ES-I3 (cell line): ENCODE results near the gene CCDC71L.

Experiments used
- H3K36me3 ChIP-seq: 2 replicates; pipeline ENCODE4 v1.6.1; 2013; ENCODE audit warnings: mild to moderate bottlenecking, low read length, control low read depth, moderate library complexity; ENCODE audit not compliant: insufficient read depth
- H3K4me1 ChIP-seq: 2 replicates; pipeline ENCODE4 v1.6.1; 2013; ENCODE audit warnings: mild to moderate bottlenecking, control low read depth, low read length; ENCODE audit not compliant: insufficient read depth
- H3K9ac ChIP-seq: 2 replicates; pipeline ENCODE4 v1.6.1; 2013; ENCODE audit warnings: low read depth, mild to moderate bottlenecking, low read length, moderate library complexity
- H3K9me3 ChIP-seq: 2 replicates; pipeline ENCODE4 v1.6.1; 2013; ENCODE audit warnings: mild to moderate bottlenecking, low read length, moderate library complexity; ENCODE audit not compliant: control insufficient read depth, insufficient read depth

The CCDC71L gene

GRCh38 chr7:106646256-106646655 lies 14.7 kb downstream of the CCDC71L start:
- Histone ChIP-seq H3K36me3 (no peaks in the 10 kb centered on the region), H3K4me1 (no peaks in the 10 kb centered on the region), H3K9me3 (peaks cover 4% of the 10 kb centered on the region; the same call in 1 of the 2 replicates), H3K9ac (no peak overlapping the region)

DNA sequence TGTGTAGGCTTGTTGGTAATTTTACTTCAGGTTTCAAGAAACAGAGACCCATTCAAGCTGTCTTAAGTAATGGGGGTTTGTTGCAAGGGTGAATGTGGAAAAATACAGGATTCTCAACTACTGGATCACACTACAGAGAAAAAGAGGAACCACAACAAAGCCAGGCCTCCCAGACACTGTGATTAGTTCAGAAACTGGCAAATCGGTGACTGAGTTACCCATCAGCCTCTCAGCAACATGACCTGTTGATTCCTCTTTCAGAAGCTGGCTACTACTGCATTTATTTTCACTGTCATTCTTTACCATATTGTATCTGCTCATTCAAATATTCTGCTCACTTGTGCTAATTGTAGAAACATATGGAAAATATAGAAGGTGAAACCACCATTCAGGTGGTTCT lies 16.0 kb downstream of the CCDC71L start:
- no peaks in the 10 kb centered on the region for H3K36me3 ChIP-seq
- H3K9me3 ChIP-seq, result peaks cover 4% of the 10 kb centered on the region; the same call in 1 of the 2 replicates

DNA sequence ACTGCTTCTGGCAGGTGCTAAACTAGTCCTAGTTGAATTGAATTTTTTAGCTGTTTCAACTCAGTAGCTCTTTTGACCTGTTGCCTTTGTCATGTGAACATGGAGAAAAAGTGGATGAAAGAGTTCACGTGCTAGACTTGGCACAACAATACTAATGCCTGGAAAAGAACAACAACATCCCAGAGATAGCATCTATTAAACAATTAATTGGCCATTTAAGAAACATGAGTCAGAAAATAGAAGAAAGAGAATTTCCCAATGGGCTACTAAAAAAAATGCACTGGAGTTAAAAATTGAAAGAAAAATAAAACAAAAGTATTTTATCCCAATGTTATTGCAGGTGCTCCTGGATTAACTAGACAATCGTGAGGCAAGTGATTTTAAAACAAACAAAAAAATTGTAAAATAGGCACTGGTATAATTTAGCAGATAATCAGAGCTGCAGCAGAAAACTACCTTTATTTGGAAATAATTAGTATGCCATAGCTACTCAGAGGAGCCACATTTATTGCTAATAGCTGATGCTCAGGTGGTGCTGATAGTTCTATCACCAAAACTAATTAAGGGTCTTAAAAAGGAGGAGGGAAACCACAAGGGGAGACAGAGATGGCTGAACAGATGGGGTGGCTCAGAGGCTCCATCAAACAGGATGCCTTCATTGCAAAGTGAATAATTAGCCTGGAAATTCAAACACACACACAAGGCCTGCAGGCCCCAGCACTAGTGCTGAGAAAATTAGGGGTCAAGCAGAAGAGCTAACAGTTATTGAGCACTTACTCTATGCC lies 17.6 kb downstream of the CCDC71L start:
- no peaks in the 10 kb centered on the region for H3K36me3 ChIP-seq
- no peak overlapping the region for H3K9ac ChIP-seq
- peaks cover 4% of the 10 kb centered on the region; the same call in 1 of the 2 replicates for H3K9me3 ChIP-seq
- H3K4me1 ChIP-seq, result no peaks in the 10 kb centered on the region

More for the DNA sequence above, 16.0 kb downstream of the CCDC71L start:
- H3K9ac ChIP-seq, result no peak overlapping the region
- no peaks in the 10 kb centered on the region for H3K4me1 ChIP-seq

- Histone ChIP-seq H3K9ac (no peak overlapping the region), H3K4me1 (no peaks in the 10 kb centered on the region), H3K36me3 (no peaks in the 10 kb centered on the region), H3K9me3 (no peaks in the 10 kb centered on the region)
These were observed 19.5 kb downstream of the CCDC71L start for GRCh38 chr7:106641416-106641815.

DNA sequence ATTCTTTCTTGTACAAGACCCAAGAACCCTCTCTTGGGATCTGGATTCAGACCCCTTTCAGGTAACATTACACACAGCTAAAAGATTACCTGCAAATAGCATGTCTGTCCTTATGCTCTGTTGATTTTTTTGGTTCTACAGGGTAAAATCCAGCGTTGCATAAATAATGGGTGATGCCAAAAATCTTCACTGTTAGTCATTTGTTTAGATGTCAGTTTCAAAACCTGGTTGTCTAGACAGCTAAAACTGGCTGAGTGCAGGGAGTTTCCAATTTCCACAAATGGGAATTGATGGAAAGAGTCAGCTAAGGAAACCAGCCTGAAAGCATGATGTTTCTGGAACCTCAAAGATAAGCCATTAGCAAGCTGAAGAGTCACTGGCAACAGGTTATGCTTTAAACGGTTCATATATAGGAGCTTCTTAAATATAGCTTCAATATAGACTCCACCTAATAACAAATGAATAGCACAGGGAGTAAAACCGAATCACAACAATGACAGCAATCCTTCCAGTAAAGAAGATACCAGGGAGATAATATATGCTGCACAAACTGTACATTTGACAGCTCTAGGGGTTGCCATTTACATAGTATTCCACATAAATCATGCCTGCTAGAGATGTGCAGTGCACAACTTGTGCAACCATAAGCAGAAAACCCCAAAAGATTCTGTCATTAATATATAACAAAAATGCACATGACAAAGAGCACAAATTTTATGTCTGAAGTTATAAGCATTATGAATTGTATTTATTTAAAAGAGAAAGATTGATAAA lies 20.4 kb downstream of the CCDC71L start:
- H3K9me3 ChIP-seq, result no peaks in the 10 kb centered on the region
- no peak overlapping the region for H3K9ac ChIP-seq

GRCh38 chr7:106639476-106640334 lies 21.3 kb downstream of the CCDC71L start:
- H3K4me1 ChIP-seq, result no peaks in the 10 kb centered on the region
- H3K9ac ChIP-seq, result no peak overlapping the region
- H3K36me3 ChIP-seq, result no peaks in the 10 kb centered on the region
- H3K9me3 ChIP-seq, result no peaks in the 10 kb centered on the region

More for the DNA sequence above, 20.4 kb downstream of the CCDC71L start:
- Histone ChIP-seq H3K4me1 (no peaks in the 10 kb centered on the region), H3K36me3 (no peaks in the 10 kb centered on the region)

DNA sequence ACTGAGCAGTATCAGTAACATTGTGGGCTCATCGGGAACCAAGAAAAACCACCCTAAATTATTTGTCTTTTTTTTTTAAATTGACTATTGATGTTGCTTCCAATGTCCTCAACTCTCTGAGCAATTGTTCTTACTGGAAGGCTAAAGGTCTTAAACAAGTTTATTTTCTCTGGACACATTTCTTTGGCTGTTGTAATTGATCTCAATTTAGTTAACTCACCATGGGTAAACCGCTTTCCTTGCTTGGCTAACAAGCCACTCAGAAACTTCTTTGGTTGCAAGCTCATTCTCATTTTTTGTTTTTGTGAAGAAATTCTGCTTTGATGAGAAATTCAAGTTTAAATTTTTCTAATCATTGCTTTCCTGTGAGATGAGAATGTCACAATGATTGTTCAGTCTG lies 25.5 kb downstream of the CCDC71L start:
- Histone ChIP-seq H3K9ac (no peak overlapping the region), H3K4me1 (no peaks in the 10 kb centered on the region), H3K36me3 (no peaks in the 10 kb centered on the region), H3K9me3 (no peaks in the 10 kb centered on the region)

- H3K9me3 ChIP-seq, result no peaks in the 10 kb centered on the region
- no peaks in the 10 kb centered on the region for H3K4me1 ChIP-seq
- H3K36me3 ChIP-seq, result no peaks in the 10 kb centered on the region
- no peak overlapping the region for H3K9ac ChIP-seq
These were observed 26.0 kb downstream of the CCDC71L start for GRCh38 chr7:106634958-106635357.

DNA sequence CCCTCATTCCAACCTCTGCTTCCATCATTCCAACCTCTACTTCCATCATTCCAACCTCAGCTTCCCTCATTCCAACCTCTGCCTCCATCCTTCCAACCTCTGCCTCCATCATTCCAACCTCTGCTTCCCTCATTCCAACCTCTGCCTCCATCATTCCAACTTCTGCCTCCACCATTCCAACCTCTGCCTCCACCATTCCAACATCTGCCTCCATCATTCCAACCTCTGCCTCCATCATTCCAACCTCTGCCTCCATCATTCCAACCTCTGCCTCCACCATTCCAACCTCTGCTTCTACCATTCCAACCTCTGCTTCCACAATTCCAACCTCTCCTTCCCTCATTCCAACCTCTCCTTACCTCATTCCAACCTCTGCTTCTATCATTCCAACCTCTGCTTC lies 30.3 kb downstream of the CCDC71L start:
- Histone ChIP-seq H3K9ac (no peak overlapping the region), H3K9me3 (no peaks in the 10 kb centered on the region), H3K4me1 (no peaks in the 10 kb centered on the region), H3K36me3 (no peaks in the 10 kb centered on the region)

DNA sequence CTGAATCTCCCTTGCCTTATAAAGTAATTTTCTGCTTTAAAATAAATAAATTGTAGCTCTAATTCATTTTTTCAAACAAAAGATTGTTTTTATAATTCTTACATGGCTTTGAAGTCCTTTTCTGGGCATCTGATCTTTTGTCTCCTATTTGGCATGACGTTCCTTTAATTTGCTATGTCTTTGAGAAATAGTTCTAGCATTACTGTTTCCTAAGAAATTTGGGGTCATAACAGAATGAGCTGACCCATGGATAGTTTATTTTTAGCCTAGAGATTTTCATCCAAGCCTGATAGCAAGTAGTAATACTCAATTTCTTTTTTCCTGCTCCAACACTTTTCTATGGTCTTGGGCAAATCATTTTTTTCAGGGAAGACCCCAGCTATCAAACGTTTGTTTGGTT lies 31.4 kb downstream of the CCDC71L start:
- Histone ChIP-seq H3K36me3 (no peaks in the 10 kb centered on the region), H3K4me1 (no peaks in the 10 kb centered on the region), H3K9ac (no peak overlapping the region), H3K9me3 (no peaks in the 10 kb centered on the region)

DNA sequence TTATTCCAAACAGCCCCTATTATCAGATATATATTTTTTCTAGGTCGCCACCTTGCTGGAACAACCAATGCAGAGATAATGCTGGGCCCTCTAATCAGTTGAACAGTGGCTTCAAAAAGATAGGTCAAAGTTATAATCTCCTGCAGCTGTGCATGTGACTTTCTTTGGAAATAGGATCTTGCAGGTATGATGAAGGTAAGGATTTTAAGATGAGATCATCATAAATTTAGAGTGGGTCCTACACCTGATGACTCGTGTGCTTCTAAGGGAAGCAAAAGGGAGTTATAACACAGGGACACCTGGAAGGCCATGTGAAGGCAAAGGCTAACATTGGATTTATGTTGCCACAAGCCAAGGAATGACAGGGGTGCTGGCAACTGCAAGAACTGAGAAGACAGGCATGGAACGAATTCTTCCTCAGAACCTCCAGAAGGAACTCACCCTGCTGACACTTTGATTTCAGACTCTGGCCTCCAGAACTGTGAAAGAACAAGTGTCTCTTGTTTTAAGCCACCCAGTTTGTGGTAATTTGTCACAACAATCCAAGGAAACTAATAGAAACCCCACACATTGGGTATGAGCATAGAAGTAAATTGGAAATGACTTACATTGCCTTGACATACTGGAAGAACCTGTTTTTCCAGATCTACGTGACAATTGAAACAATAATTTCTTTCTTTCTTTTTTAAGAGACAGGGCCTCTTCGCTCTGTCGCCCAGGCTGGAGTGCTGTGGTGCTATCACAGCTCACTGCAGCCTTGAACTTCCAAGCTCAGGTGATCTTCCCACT lies 34.4 kb downstream of the CCDC71L start:
- 0 out of 2 replicates have a peak, but pooled peaks cover 3% of the 10 kb centered on the region for H3K9me3 ChIP-seq
- H3K4me1 ChIP-seq, result no peaks in the 10 kb centered on the region
- no peaks in the 10 kb centered on the region for H3K36me3 ChIP-seq
- no peak overlapping the region for H3K9ac ChIP-seq

DNA sequence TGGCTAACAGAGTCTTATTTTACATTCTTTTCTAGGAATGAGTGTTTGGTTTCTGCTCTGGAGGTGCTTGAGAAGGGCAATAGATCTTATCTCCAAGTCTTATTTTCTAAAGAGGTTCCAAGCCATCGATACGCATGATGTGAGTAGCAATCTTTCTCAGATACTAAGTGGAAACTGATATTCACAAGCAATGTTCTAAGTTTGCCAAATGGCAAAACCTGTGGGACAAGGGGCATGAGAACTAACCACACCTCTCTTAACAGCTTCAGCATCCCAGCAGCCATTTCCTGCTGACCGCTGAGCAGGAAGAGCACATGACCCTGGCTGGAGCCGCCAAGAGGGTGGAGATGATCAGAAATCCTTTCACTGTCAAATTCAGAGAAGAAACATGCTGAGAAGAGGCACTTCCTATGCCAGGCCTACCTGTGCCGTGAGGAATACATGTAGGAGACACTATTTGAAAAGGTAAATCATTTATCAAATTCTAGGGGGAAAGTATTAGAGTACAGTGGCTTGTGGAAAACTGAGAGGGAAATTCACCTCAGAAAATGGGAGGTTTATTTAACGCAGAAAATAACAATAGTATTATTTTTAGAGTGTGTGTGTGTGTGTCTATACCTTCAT lies 35.2 kb downstream of the CCDC71L start:
- H3K9ac ChIP-seq, result no peak overlapping the region
- H3K4me1 ChIP-seq, result no peaks in the 10 kb centered on the region
- H3K9me3 ChIP-seq, result 0 out of 2 replicates have a peak, but pooled peaks cover 3% of the 10 kb centered on the region
- no peaks in the 10 kb centered on the region for H3K36me3 ChIP-seq

DNA sequence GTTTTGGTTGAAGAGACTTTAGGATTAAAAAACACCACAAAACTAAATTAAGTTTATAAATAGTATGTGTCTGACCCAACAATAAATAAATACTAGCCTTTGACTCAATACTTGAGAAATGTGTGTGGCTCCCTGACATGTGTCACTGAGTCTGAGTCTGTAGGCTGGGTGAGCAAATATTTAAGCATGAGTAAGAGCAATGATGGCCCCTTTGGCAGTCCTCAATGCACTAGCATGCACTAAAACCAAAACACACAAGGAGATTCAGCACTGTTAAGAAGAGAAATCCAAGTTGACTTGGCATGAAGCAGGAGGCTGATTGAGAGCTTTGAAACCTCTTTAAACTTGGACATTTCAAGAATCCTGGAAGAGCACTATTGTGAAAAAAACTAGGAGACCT lies 37.1 kb downstream of the CCDC71L start:
- no peaks in the 10 kb centered on the region for H3K4me1 ChIP-seq
- no peaks in the 10 kb centered on the region for H3K36me3 ChIP-seq
- no peak overlapping the region for H3K9ac ChIP-seq
- 0 out of 2 replicates have a peak, but pooled peaks cover 3% of the 10 kb centered on the region for H3K9me3 ChIP-seq
